GM18951 (cell line): Measurements from ENCODE around the gene VLDLR.

ENCODE experiments used
- POLR2A ChIP-seq: IDR thresholded peaks from 4 replicates; pipeline ENCODE4 v1.6.1; 2011; ENCODE audit warnings: mild to moderate bottlenecking; ENCODE audit not compliant: insufficient read length, insufficient read depth; ENCODE audit errors: extremely low read depth
- in situ Hi-C: fragments of 300-500 bp; cut with MboI; formaldehyde crosslinking; loops from one replicate; pipeline ENCODE4 v1.12.0; 2022; ENCODE audit warnings: low sequenced_read_pairs, mixed read lengths, inconsistent platforms; ENCODE audit not compliant: unreplicated experiment

The VLDLR gene

GRCh38 chr9:2663461-2664173 lies 42.0 kb downstream of the VLDLR start:
- TF ChIP-seq POLR2A = no peak
- in situ Hi-C loops = no loop called here

- in situ Hi-C loops = no loop called here
- no peak for TF ChIP-seq POLR2A
These were observed 42.8 kb downstream of the VLDLR start for GRCh38 chr9:2664174-2665065.

GRCh38 chr9:2666569-2666968 lies 45.0 kb downstream of the VLDLR start:
- in situ Hi-C loops = no loop called here
- TF ChIP-seq POLR2A = no peak

GRCh38 chr9:2673161-2673560 lies 51.6 kb downstream of the VLDLR start:
- in situ Hi-C loops = no loop called here
- TF ChIP-seq POLR2A = no peak

- no peak for TF ChIP-seq POLR2A
- in situ Hi-C loops = no loop called here
These were observed 52.7 kb downstream of the VLDLR start for GRCh38 chr9:2674141-2674824.

GRCh38 chr9:2675834-2676233 lies 54.2 kb downstream of the VLDLR start:
- no peak for TF ChIP-seq POLR2A

GRCh38 chr9:2676466-2676865 lies 54.9 kb downstream of the VLDLR start:
- no peak for TF ChIP-seq POLR2A
- in situ Hi-C loops = no loop called here

More at GRCh38 chr9:2675834-2676233, 54.2 kb downstream of the VLDLR start:
- in situ Hi-C loops = no loop called here

- no peak for TF ChIP-seq POLR2A
- in situ Hi-C loops = no loop called here
These were observed 56.6 kb downstream of the VLDLR start for GRCh38 chr9:2677915-2678889.

GRCh38 chr9:2679011-2679410 lies 57.4 kb downstream of the VLDLR start:
- in situ Hi-C loops = no loop called here
- TF ChIP-seq POLR2A = no peak

GRCh38 chr9:2681981-2682380 lies 60.4 kb downstream of the VLDLR start:
- in situ Hi-C loops = no loop called here
- TF ChIP-seq POLR2A = no peak

- in situ Hi-C loops = no loop called here
- TF ChIP-seq POLR2A = no peak
These were observed 65.3 kb downstream of the VLDLR start for GRCh38 chr9:2686911-2687310.

GRCh38 chr9:2688636-2689035 lies 67.0 kb downstream of the VLDLR start:
- in situ Hi-C loops = no loop called here
- TF ChIP-seq POLR2A = no peak
